OCI-LY7 (cell line): Measurements from ENCODE around the gene CCDC185. TPM values are rescaled to one million over a fixed set of nuclear protein-coding genes. Genes with fewer than 3 reads are reported as not detected.

ENCODE experiments used
- BruUV-seq: library from RNA; stranded (reverse); fragments of 400-500 nt; replicated peaks from 2 replicates; lab custom pipeline; 2021; lab: Mats Ljungman, UMichigan
- CTCF ChIA-PET: fragments of 300-600 bp; sonication (Branson Sonifier 250); formaldehyde crosslinking; loops from one replicate; lab custom pipeline; 2022; ENCODE audit warnings: antibody characterized with exemption; ENCODE audit not compliant: unreplicated experiment; lab: Charles Lee
- POLR2A ChIA-PET: fragments of 300-600 bp; sonication (Branson Sonifier 250); formaldehyde crosslinking; loops from one replicate; lab custom pipeline; 2022; ENCODE audit warnings: antibody characterized with exemption; lab: Charles Lee
- DNase-seq: peaks from one replicate; pipeline ENCODE4 v3.0.0-alpha.2; 2015; ENCODE audit warnings: low spot score
- H2AFZ ChIP-seq: fragments of 200-600 bp; sonication (generic), shearing (Covaris generic); 2 replicates; pipeline ENCODE4 v1.6.1; 2014; ENCODE audit warnings: mild to moderate bottlenecking, antibody characterized with exemption, low read length, moderate library complexity
- H3K27ac ChIP-seq: fragments of 200-600 bp; sonication (generic); 2 replicates; pipeline ENCODE4 v1.5.1; 2014; ENCODE audit warnings: mixed run types, low read depth, mild to moderate bottlenecking, moderate library complexity, low read length, inconsistent platforms; ENCODE audit not compliant: poor library complexity, severe bottlenecking
- H3K36me3 ChIP-seq: fragments of 200-600 bp; sonication (generic); 2 replicates; pipeline ENCODE4 v1.6.1; 2014; ENCODE audit warnings: mild to moderate bottlenecking, antibody characterized with exemption, low read length, moderate library complexity, mixed read lengths; ENCODE audit not compliant: insufficient read depth
- H3K4me1 ChIP-seq: fragments of 200-600 bp; sonication (generic); 2 replicates; pipeline ENCODE4 v1.5.1; 2014; ENCODE audit warnings: mild to moderate bottlenecking, low read length; ENCODE audit not compliant: insufficient read depth, poor library complexity, severe bottlenecking
- H3K4me2 ChIP-seq: fragments of 200-600 bp; sonication (generic); 2 replicates; pipeline ENCODE4 v1.6.1; 2014; ENCODE audit warnings: mild to moderate bottlenecking, low read length
- H3K4me3 ChIP-seq: fragments of 200-600 bp; sonication (generic); 2 replicates; pipeline ENCODE4 v1.5.1; 2014; ENCODE audit warnings: mild to moderate bottlenecking, low read depth, low read length; ENCODE audit not compliant: poor library complexity, severe bottlenecking
- H3K79me2 ChIP-seq: fragments of 200-600 bp; sonication (generic); 2 replicates; pipeline ENCODE4 v1.6.1; 2016; ENCODE audit warnings: low read depth, mild to moderate bottlenecking, low read length, moderate library complexity, mixed read lengths; ENCODE audit not compliant: insufficient read depth
- H3K9me2 ChIP-seq: fragments of 200-600 bp; sonication (generic); 2 replicates; pipeline ENCODE4 v1.6.1; 2016; ENCODE audit warnings: mild to moderate bottlenecking, low read length, mixed read lengths; ENCODE audit not compliant: insufficient read depth
- H3K9me3 ChIP-seq: fragments of 200-600 bp; sonication (generic); 2 replicates; pipeline ENCODE4 v1.6.1; 2014; ENCODE audit warnings: mild to moderate bottlenecking, mixed run types, low read length, mixed read lengths
- H4K20me1 ChIP-seq: fragments of 200-600 bp; sonication (generic); 2 replicates; pipeline ENCODE4 v1.6.1; 2014; ENCODE audit warnings: mild to moderate bottlenecking, antibody characterized with exemption, low read length, moderate library complexity, mixed read lengths; ENCODE audit not compliant: insufficient read depth
- EZH2phosphoT487 ChIP-seq: fragments of 200-600 bp; sonication (generic); IDR thresholded peaks from 2 replicates; pipeline ENCODE4 v1.6.1; 2018; ENCODE audit warnings: low read depth, borderline replicate concordance, mild to moderate bottlenecking, mixed run types, antibody characterized with exemption, low read length, moderate library complexity, mixed read lengths
- intact Hi-C: fragments of 100-400 bp; cut with micrococcal nuclease; formaldehyde crosslinking; loops from one replicate; pipeline ENCODE4 v1.10.0; 2022; ENCODE audit not compliant: unreplicated experiment
- small RNA-seq: library from RNA; depleted of rRNA; stranded (forward); fragments of <200 nt; gene quantifications from one replicate; pipeline ENCODE3, GENCODE V24; 2014
- total RNA-seq, 2 experiments: library from RNA; depleted of rRNA in 1 of 2; stranded (reverse); fragments of >200 nt in 1 of 2; shearing (Covaris generic) in 1 of 2; gene quantifications; 2 replicates each; pipeline ENCODE4 v1.2.3, GENCODE V29; 2014 to 2022
- TF ChIP-seq, protein P1 (sequence below): fragments of 200-600 bp; sonication (generic); conservative IDR thresholded peaks from 2 replicates; pipeline ENCODE4 v1.5.1; 2014; ENCODE audit warnings: mild to moderate bottlenecking, antibody characterized with exemption, low read length, moderate library complexity, mixed read lengths

CCDC185 gene
- total RNA-seq, 2 experiments from 2014 or later = not detected

DNA sequence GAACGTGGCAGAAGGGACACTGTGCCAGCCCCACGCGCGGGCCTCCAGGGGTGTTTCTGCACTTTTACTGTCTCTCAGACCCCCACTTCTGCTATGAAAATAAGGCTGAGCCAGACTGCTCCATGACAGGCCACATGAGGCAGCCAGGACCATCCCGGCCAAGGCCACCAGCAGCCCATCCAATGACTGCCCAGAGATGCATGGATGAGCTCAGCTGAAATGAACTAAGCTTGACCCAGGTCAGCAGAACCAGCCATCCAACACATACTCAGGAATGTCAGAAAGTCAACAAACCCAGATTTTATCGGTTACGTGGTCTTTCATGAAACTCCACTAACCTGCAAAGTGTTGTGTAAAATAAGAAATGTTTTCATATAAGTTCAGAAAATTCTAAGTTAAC lies 51.2 kb downstream of the CCDC185 start:
- intact Hi-C loops = no loop called here
- Histone ChIP-seq H3K9me3 (no peaks in the 10 kb centered on the region), H4K20me1 (no peaks in the 10 kb centered on the region), H3K9me2 (no peaks in the 10 kb centered on the region), H3K36me3 (no peaks in the 10 kb centered on the region), H3K4me3 (no peak overlapping the region), H3K4me1 (no peaks in the 10 kb centered on the region), H3K79me2 (no peaks in the 10 kb centered on the region), H3K27ac (no peak overlapping the region), H3K4me2 (no peak overlapping the region), H2AFZ (no peak overlapping the region)
- ChIA-PET POLR2A (no interaction called here), CTCF (no interaction called here)
- no peak for TF ChIP-seq EZH2phosphoT487
- TF ChIP-seq, protein P1, sequence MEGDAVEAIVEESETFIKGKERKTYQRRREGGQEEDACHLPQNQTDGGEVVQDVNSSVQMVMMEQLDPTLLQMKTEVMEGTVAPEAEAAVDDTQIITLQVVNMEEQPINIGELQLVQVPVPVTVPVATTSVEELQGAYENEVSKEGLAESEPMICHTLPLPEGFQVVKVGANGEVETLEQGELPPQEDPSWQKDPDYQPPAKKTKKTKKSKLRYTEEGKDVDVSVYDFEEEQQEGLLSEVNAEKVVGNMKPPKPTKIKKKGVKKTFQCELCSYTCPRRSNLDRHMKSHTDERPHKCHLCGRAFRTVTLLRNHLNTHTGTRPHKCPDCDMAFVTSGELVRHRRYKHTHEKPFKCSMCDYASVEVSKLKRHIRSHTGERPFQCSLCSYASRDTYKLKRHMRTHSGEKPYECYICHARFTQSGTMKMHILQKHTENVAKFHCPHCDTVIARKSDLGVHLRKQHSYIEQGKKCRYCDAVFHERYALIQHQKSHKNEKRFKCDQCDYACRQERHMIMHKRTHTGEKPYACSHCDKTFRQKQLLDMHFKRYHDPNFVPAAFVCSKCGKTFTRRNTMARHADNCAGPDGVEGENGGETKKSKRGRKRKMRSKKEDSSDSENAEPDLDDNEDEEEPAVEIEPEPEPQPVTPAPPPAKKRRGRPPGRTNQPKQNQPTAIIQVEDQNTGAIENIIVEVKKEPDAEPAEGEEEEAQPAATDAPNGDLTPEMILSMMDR = no peak
- DNase-seq = no peak
- no TSS peak for BruUV-seq

Small RNA genes within 50 kb of the gene (small RNA-seq; reads per million reads assigned to genes)
- gene RNU4-57P = not detected

Other genes starting within 250 kb of the CCDC185 start
- gene SUSD4, start 29.2 kb upstream of the CCDC185 start, total RNA-seq (2014; rRNA removed; shearing (Covaris generic)) = 0.21 TPM in 1 of 2 replicates, not detected in the other
- 0.42 and 0.52 TPM in 2 replicates for gene SUSD4, start 29.2 kb upstream of the CCDC185 start, total RNA-seq (2022)